ENCODE measurements around the gene SELENOT.

The SELENOT gene

GRCh38 chr3:150662410-150663200 lies 59.5 kb downstream of the SELENOT start:
- Histone ChIP-seq H3K4me1 (ENCODE audit: control insufficient read depth in 2 of 2, insufficient read depth in 2 of 2, low read length in 2 of 2) (no peaks in the 10 kb centered on the region), H3K9ac (ENCODE audit: low read depth in 1 of 2, low read length in 2 of 2) (no peak overlapping the region), H3K27me3 (ENCODE audit: control insufficient read depth in 2 of 2, insufficient read depth in 2 of 2, low read length in 2 of 2) (peaks cover 0 to 6% of the 10 kb centered on the region in 2 donors), H3K27ac (ENCODE audit: low read depth in 2 of 2, low read length in 2 of 2) (no peak overlapping the region), H3K36me3 (ENCODE audit: control insufficient read depth in 2 of 2, insufficient read depth in 2 of 2, low read length in 2 of 2) (no peaks in the 10 kb centered on the region), H3K9me3 (ENCODE audit: control insufficient read depth in 2 of 2, low read length in 2 of 2) (no peaks in the 10 kb centered on the region), H3K4me3 (ENCODE audit: low read length in 2 of 2) (no peak overlapping the region)

DNA sequence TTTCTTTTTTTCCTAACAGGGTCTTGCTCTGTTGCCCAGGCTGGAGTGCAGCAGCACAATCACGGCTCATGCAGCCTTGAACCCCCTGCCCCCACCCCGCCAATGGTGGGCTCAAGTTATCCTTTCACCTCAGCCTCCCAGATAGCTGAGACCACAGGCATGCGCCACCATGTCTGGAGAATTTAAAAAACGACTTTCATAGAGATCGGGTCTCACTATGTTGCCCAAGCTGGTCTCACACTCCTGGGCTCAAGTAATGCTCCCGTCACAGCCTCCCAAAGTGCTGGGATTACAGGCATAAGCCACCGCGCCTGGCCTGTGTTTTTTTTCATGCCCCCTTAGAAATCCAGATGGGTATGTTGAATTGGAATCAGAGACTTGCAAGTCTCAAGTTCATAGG lies 60.3 kb downstream of the SELENOT start:
- H3K27me3 ChIP-seq (ENCODE audit: control insufficient read depth in 2 of 2, insufficient read depth in 2 of 2, low read length in 2 of 2): peaks cover 0 to 6% of the 10 kb centered on the region in 2 donors
- no peaks in the 10 kb centered on the region for H3K36me3 ChIP-seq (ENCODE audit: control insufficient read depth in 2 of 2, insufficient read depth in 2 of 2, low read length in 2 of 2)
- H3K9ac ChIP-seq (ENCODE audit: low read depth in 1 of 2, low read length in 2 of 2): no peak overlapping the region
- H3K4me1 ChIP-seq (ENCODE audit: control insufficient read depth in 2 of 2, insufficient read depth in 2 of 2, low read length in 2 of 2): no peaks in the 10 kb centered on the region
- H3K4me3 ChIP-seq (ENCODE audit: low read length in 2 of 2): no peak overlapping the region
- H3K27ac ChIP-seq (ENCODE audit: low read depth in 2 of 2, low read length in 2 of 2): no peak overlapping the region
- no peaks in the 10 kb centered on the region for H3K9me3 ChIP-seq (ENCODE audit: control insufficient read depth in 2 of 2, low read length in 2 of 2)

GRCh38 chr3:150666167-150666566 lies 63.0 kb downstream of the SELENOT start:
- Histone ChIP-seq H3K27ac (ENCODE audit: low read depth in 2 of 2, low read length in 2 of 2) (no peak overlapping the region), H3K4me1 (ENCODE audit: control insufficient read depth in 2 of 2, insufficient read depth in 2 of 2, low read length in 2 of 2) (no peaks in the 10 kb centered on the region), H3K27me3 (ENCODE audit: control insufficient read depth in 2 of 2, insufficient read depth in 2 of 2, low read length in 2 of 2) (peaks cover 0 to 6% of the 10 kb centered on the region in 2 donors), H3K4me3 (ENCODE audit: low read length in 2 of 2) (no peak overlapping the region), H3K36me3 (ENCODE audit: control insufficient read depth in 2 of 2, insufficient read depth in 2 of 2, low read length in 2 of 2) (no peaks in the 10 kb centered on the region), H3K9ac (ENCODE audit: low read depth in 1 of 2, low read length in 2 of 2) (no peak overlapping the region), H3K9me3 (ENCODE audit: control insufficient read depth in 2 of 2, low read length in 2 of 2) (no peaks in the 10 kb centered on the region)

DNA sequence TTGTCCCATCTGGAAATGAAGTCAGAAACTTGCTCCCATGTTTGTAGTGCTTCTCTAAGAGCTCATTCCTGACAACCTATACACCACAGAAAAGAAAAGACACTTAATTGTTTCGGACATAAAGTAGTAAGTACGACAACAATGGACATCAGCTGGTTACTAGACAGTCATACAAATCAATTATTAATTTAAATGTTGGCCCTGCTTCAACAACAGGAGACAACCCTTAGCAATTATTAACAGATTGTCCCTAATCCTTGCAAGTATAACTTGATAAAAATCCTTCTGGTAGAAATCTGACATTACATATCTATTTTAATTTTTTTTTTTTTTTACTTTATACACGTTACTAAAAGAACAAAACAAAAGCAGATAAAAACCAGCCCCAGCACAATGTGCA lies 70.8 kb downstream of the SELENOT start:
- Histone ChIP-seq H3K27me3 (ENCODE audit: control insufficient read depth in 2 of 2, insufficient read depth in 2 of 2, low read length in 2 of 2) (no peaks in the 10 kb centered on the region), H3K36me3 (ENCODE audit: control insufficient read depth in 2 of 2, insufficient read depth in 2 of 2, low read length in 2 of 2) (no peaks in the 10 kb centered on the region), H3K9ac (ENCODE audit: low read depth in 1 of 2, low read length in 2 of 2) (no peak overlapping the region), H3K27ac (ENCODE audit: low read depth in 2 of 2, low read length in 2 of 2) (no peak overlapping the region), H3K4me3 (ENCODE audit: low read length in 2 of 2) (no peak overlapping the region), H3K4me1 (ENCODE audit: control insufficient read depth in 2 of 2, insufficient read depth in 2 of 2, low read length in 2 of 2) (no peaks in the 10 kb centered on the region), H3K9me3 (ENCODE audit: control insufficient read depth in 2 of 2, low read length in 2 of 2) (peaks cover 0 to 1% of the 10 kb centered on the region in 2 donors)

DNA sequence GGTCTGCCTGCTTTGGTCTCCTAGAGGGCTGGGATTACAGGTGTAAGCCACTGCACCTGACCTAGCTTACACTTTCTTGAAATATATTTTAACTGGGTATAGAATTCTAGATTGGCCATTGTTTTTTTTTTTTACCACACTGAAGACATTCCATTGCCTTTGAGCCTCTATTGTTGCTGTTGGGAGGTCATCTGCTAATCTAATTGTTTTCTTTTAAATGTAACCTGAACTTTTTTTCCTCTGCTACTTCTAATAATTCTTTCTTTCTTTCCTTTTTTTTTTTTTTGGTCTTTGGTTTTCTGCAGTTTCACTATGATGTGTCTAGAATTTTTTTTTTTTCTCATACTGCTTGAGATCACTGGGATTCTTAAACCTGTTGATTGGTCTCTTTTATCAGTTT lies 72.5 kb downstream of the SELENOT start:
- Histone ChIP-seq H3K4me3 (ENCODE audit: low read length in 2 of 2) (no peak overlapping the region), H3K9ac (ENCODE audit: low read depth in 1 of 2, low read length in 2 of 2) (no peak overlapping the region), H3K9me3 (ENCODE audit: control insufficient read depth in 2 of 2, low read length in 2 of 2) (peaks cover 0 to 1% of the 10 kb centered on the region in 2 donors), H3K4me1 (ENCODE audit: control insufficient read depth in 2 of 2, insufficient read depth in 2 of 2, low read length in 2 of 2) (no peaks in the 10 kb centered on the region), H3K36me3 (ENCODE audit: control insufficient read depth in 2 of 2, insufficient read depth in 2 of 2, low read length in 2 of 2) (no peaks in the 10 kb centered on the region), H3K27me3 (ENCODE audit: control insufficient read depth in 2 of 2, insufficient read depth in 2 of 2, low read length in 2 of 2) (no peaks in the 10 kb centered on the region), H3K27ac (ENCODE audit: low read depth in 2 of 2, low read length in 2 of 2) (no peak overlapping the region)

All from mucosa of rectum (tissue), 2 donors.